Naive thymus-derived CD4-positive, alpha-beta T cell (primary cell): ENCODE data around the gene DOCK8. TPM values are rescaled to one million over a fixed set of nuclear protein-coding genes. Genes with fewer than 3 reads are reported as not detected.

Source experiments
- ATAC-seq: fragments of 150-1000 bp; cut with Tn5 transposase; 2 replicates; pipeline ENCODE4 v1.10.0; 2021; ENCODE audit warnings: mild to moderate bottlenecking, moderate library complexity
- CTCF ChIA-PET: fragments of 350-600 bp; sonication (Branson Sonifier 250); formaldehyde crosslinking; loops from one replicate; lab custom pipeline; 2021; ENCODE audit warnings: antibody characterized with exemption; lab: Charles Lee
- POLR2A ChIA-PET: fragments of 350-600 bp; sonication (Branson Sonifier 250); formaldehyde crosslinking; loops from one replicate; lab custom pipeline; 2021; ENCODE audit warnings: antibody characterized with exemption, inconsistent platforms; lab: Charles Lee
- DNase-seq, 9 donors: peaks; one replicate each; pipeline versions ENCODE4 v3.0.0 to v3.0.0-alpha.2; 2020 to 2022; ENCODE audit warnings: mixed read lengths in 1 of 9
- H3K27ac ChIP-seq: one replicate; pipeline ENCODE4 v1.7.0; 2013; ENCODE audit warnings: mild to moderate bottlenecking, low read depth, low read length, moderate library complexity
- H3K27me3 ChIP-seq, 2 donors: one replicate each; pipeline ENCODE4 v1.7.0; 2013; ENCODE audit warnings: low read length in 2 of 2, mild to moderate bottlenecking in 2 of 2, moderate library complexity in 2 of 2; ENCODE audit not compliant: control insufficient read depth in 2 of 2, insufficient read depth in 2 of 2
- H3K36me3 ChIP-seq, 3 experiments: 1 replicate in 2 of 3; 2 replicates in 1 of 3; pipeline ENCODE4 v1.7.0; 2013; ENCODE audit warnings: low read length in 3 of 3, mild to moderate bottlenecking in 3 of 3, moderate library complexity in 1 of 3; ENCODE audit not compliant: insufficient read depth in 3 of 3, control insufficient read depth in 2 of 3
- H3K4me1 ChIP-seq, 2 donors: one replicate each; pipeline ENCODE4 v1.7.0; 2013; ENCODE audit warnings: low read length in 2 of 2, mild to moderate bottlenecking in 2 of 2, moderate library complexity in 1 of 2; ENCODE audit not compliant: control insufficient read depth in 2 of 2, insufficient read depth in 2 of 2
- H3K4me3 ChIP-seq: 2 replicates; pipeline ENCODE4 v1.7.0; 2013; ENCODE audit warnings: mild to moderate bottlenecking, low read length
- H3K9me3 ChIP-seq, 3 experiments: 1 replicate in 2 of 3; 2 replicates in 1 of 3; pipeline ENCODE4 v1.7.0; 2013; ENCODE audit warnings: low read length in 3 of 3; ENCODE audit not compliant: control insufficient read depth in 2 of 3
- H3K27ac Mint-ChIP-seq, 9 donors: one replicate each; pipeline ENCODE4 v1.8.0; 2020 to 2022; ENCODE audit warnings: mixed read lengths in 9 of 9, mild to moderate bottlenecking in 8 of 9, moderate library complexity in 5 of 9, inconsistent platforms in 2 of 9
- H3K27me3 Mint-ChIP-seq, 5 donors: one replicate each; pipeline ENCODE4 v1.8.0; 2021 to 2022; ENCODE audit warnings: mixed read lengths in 5 of 5, mild to moderate bottlenecking in 1 of 5
- H3K36me3 Mint-ChIP-seq, 5 donors: one replicate each; pipeline ENCODE4 v1.8.0; 2020 to 2022; ENCODE audit warnings: mixed read lengths in 5 of 5, mild to moderate bottlenecking in 3 of 5, inconsistent platforms in 1 of 5
- H3K4me1 Mint-ChIP-seq, 7 donors: one replicate each; pipeline ENCODE4 v1.8.0; 2020 to 2022; ENCODE audit warnings: mixed read lengths in 7 of 7, mild to moderate bottlenecking in 3 of 7, inconsistent platforms in 1 of 7
- H3K4me3 Mint-ChIP-seq, 10 donors: one replicate each; pipeline ENCODE4 v1.8.0; 2020 to 2022; ENCODE audit warnings: mild to moderate bottlenecking in 10 of 10, mixed read lengths in 10 of 10, moderate library complexity in 6 of 10, inconsistent platforms in 2 of 10
- H3K9me3 Mint-ChIP-seq, 11 donors: one replicate each; pipeline ENCODE4 v1.8.0; 2020 to 2022; ENCODE audit warnings: mixed read lengths in 11 of 11, mild to moderate bottlenecking in 4 of 11, inconsistent platforms in 1 of 11, moderate library complexity in 1 of 11
- intact Hi-C, 2 donors: fragments of 100-400 bp; cut with micrococcal nuclease; formaldehyde crosslinking; loops; one replicate each; pipeline ENCODE4 v1.15.1; 2023
- polyA plus RNA-seq, 2 donors: library from polyadenylated mRNA; unstranded; fragments of 300-500 nt; fragmentation: Illumina TruSeq; gene quantifications; one replicate each; pipeline ENCODE4 v1.2.3, GENCODE V29; 2021
- total RNA-seq, 6 experiments: library from RNA in 5 of 6; stranded (reverse) in 5 of 6; gene quantifications; 1 replicate in 5 of 6; 2 replicates in 1 of 6; pipeline ENCODE4 v1.2.3 and lab custom pipeline; 2021 to 2026

DOCK8 gene
- total and polyA plus RNA-seq, 7 experiments from 2014 or later, result 47.7 to 294 (median 225) TPM

GRCh38 chr9:311841-312240, 97.2 kb downstream of the DOCK8 start:
- Histone ChIP-seq H3K36me3 (peaks cover 15 to 82% (median 49%) of the 10 kb centered on the region in 3 experiments), H3K9me3 (no peaks in the 10 kb centered on the region)
- H3K27ac Mint-ChIP-seq, result peak overlapping the region in 1 of 9 donors; percentile 20

GRCh38 chr9:312596-313320, 98.1 kb downstream of the DOCK8 start:
- Histone ChIP-seq H3K27ac (no peak overlapping the region), H3K36me3 (peaks cover 22 to 82% (median 50%) of the 10 kb centered on the region in 3 experiments), H3K9me3 (no peaks in the 10 kb centered on the region), H3K27me3 (no peaks in the 10 kb centered on the region), H3K4me3 (no peak overlapping the region), H3K4me1 (no peaks in the 10 kb centered on the region)
- ATAC-seq (no peak), DNase-seq (no peak)
- peaks cover 5 to 57% (median 14%) of the 10 kb centered on the region in 5 donors for H3K36me3 Mint-ChIP-seq
- no peaks in the 10 kb centered on the region for H3K27me3 Mint-ChIP-seq
- peaks cover 0 to 9% (median 2%) of the 10 kb centered on the region in 7 donors for H3K4me1 Mint-ChIP-seq
- H3K9me3 Mint-ChIP-seq, result no peaks in the 10 kb centered on the region
- H3K4me3 Mint-ChIP-seq, result no peak overlapping the region
- CTCF ChIA-PET, result no interaction called here
- POLR2A ChIA-PET, result interaction anchor here (0.7 kb wide), 1 partner anchor 78 kb away, joined by 3 read pairs; no protein-coding TSS in a partner anchor
- intact Hi-C loops, result no loop called here
- peak overlapping the region in 2 of 9 donors; percentile 20 to 43 for H3K27ac Mint-ChIP-seq

More at GRCh38 chr9:311841-312240, 97.2 kb downstream of the DOCK8 start:
- Mint-ChIP-seq H3K36me3 (peaks cover 5 to 53% (median 12%) of the 10 kb centered on the region in 5 donors), H3K9me3 (no peaks in the 10 kb centered on the region), H3K4me3 (no peak overlapping the region), H3K4me1 (peaks cover 0 to 13% (median 4%) of the 10 kb centered on the region in 7 donors), H3K27me3 (no peaks in the 10 kb centered on the region)
- no peak for ATAC-seq
- ChIA-PET POLR2A (no interaction called here), CTCF (no interaction called here)
- Histone ChIP-seq H3K27me3 (no peaks in the 10 kb centered on the region), H3K27ac (no peak overlapping the region), H3K4me3 (no peak overlapping the region), H3K4me1 (no peaks in the 10 kb centered on the region)
- intact Hi-C loops, result no loop called here
- no peak for DNase-seq

GRCh38 chr9:316382-316965, 101.8 kb downstream of the DOCK8 start:
- H3K9me3 ChIP-seq, result no peaks in the 10 kb centered on the region
- no peaks in the 10 kb centered on the region for H3K27me3 ChIP-seq
- ChIA-PET POLR2A (no interaction called here), CTCF (interaction anchor here (0.7 kb wide), 2 partner anchors 21 to 102 kb away, joined by 3 to 4 read pairs; no protein-coding TSS in a partner anchor)
- DNase-seq (no peak), ATAC-seq (no peak)
- H3K27ac ChIP-seq, result no peak overlapping the region
- peaks cover 5 to 68% (median 20%) of the 10 kb centered on the region in 5 donors for H3K36me3 Mint-ChIP-seq
- H3K4me1 Mint-ChIP-seq, result peaks cover 0 to 7% (median 0%) of the 10 kb centered on the region in 7 donors
- no peak overlapping the region for H3K4me3 ChIP-seq
- H3K36me3 ChIP-seq, result peaks cover 30 to 81% (median 60%) of the 10 kb centered on the region in 3 experiments
- no peak overlapping the region for H3K4me3 Mint-ChIP-seq
- H3K9me3 Mint-ChIP-seq, result no peaks in the 10 kb centered on the region
- intact Hi-C loops, result no loop called here
- H3K4me1 ChIP-seq, result no peaks in the 10 kb centered on the region
- no peaks in the 10 kb centered on the region for H3K27me3 Mint-ChIP-seq
- peak overlapping the region in 5 of 9 donors; percentile 3 to 62 (median 13) for H3K27ac Mint-ChIP-seq

- H3K36me3 Mint-ChIP-seq, result peaks cover 3 to 52% (median 23%) of the 10 kb centered on the region in 5 donors
- Histone ChIP-seq H3K36me3 (peaks cover 15 to 64% (median 44%) of the 10 kb centered on the region in 3 experiments), H3K27me3 (no peaks in the 10 kb centered on the region), H3K4me3 (no peak overlapping the region), H3K27ac (no peak overlapping the region), H3K4me1 (no peaks in the 10 kb centered on the region), H3K9me3 (no peaks in the 10 kb centered on the region)
- ChIA-PET CTCF (no interaction called here), POLR2A (interaction anchor here (1.7 kb wide), 1 partner anchor 12 kb away, joined by 8 read pairs; no protein-coding TSS in a partner anchor)
- ATAC-seq (no peak), DNase-seq (no peak)
- H3K4me3 Mint-ChIP-seq, result no peak overlapping the region
- H3K4me1 Mint-ChIP-seq, result peaks cover 0 to 7% (median 0%) of the 10 kb centered on the region in 7 donors
- H3K27me3 Mint-ChIP-seq, result no peaks in the 10 kb centered on the region
- no peaks in the 10 kb centered on the region for H3K9me3 Mint-ChIP-seq
- intact Hi-C loops, result no loop called here
- peak overlapping the region in 1 of 9 donors; percentile 8 for H3K27ac Mint-ChIP-seq
Observed at GRCh38 chr9:318646-319045, 104.0 kb downstream of the DOCK8 start.

GRCh38 chr9:324971-325370, 110.3 kb downstream of the DOCK8 start:
- Histone ChIP-seq H3K9me3 (no peaks in the 10 kb centered on the region), H3K27me3 (no peaks in the 10 kb centered on the region), H3K4me1 (no peaks in the 10 kb centered on the region), H3K27ac (no peak overlapping the region), H3K4me3 (no peak overlapping the region), H3K36me3 (peaks cover 17 to 59% (median 18%) of the 10 kb centered on the region in 3 experiments)
- no peaks in the 10 kb centered on the region for H3K27me3 Mint-ChIP-seq
- ATAC-seq (no peak), DNase-seq (no peak)
- H3K36me3 Mint-ChIP-seq, result peaks cover 12 to 43% (median 18%) of the 10 kb centered on the region in 5 donors
- intact Hi-C loops, result no loop called here
- no peak overlapping the region for H3K4me3 Mint-ChIP-seq
- CTCF ChIA-PET, result no interaction called here
- H3K9me3 Mint-ChIP-seq, result no peaks in the 10 kb centered on the region
- H3K4me1 Mint-ChIP-seq, result peaks cover 0 to 9% (median 1%) of the 10 kb centered on the region in 7 donors
- POLR2A ChIA-PET, result no interaction called here
- H3K27ac Mint-ChIP-seq, result peak overlapping the region in 4 of 9 donors; percentile 7 to 81 (median 45)

- Mint-ChIP-seq H3K36me3 (peaks cover 17 to 55% (median 29%) of the 10 kb centered on the region in 5 donors), H3K9me3 (no peaks in the 10 kb centered on the region)
- POLR2A ChIA-PET, result no interaction called here
Observed at GRCh38 chr9:326667-327066, 112.0 kb downstream of the DOCK8 start.

More at GRCh38 chr9:326667-327066, 112.0 kb downstream of the DOCK8 start:
- Mint-ChIP-seq H3K4me1 (peaks cover 1 to 23% (median 6%) of the 10 kb centered on the region in 7 donors), H3K27me3 (no peaks in the 10 kb centered on the region), H3K27ac (peak overlapping the region in 5 of 9 donors; percentile 11 to 77 (median 55)), H3K4me3 (no peak overlapping the region)
- DNase-seq, result no peak
- H3K4me3 ChIP-seq, result no peak overlapping the region
- H3K4me1 ChIP-seq, result no peaks in the 10 kb centered on the region
- H3K36me3 ChIP-seq, result peaks cover 24 to 71% (median 29%) of the 10 kb centered on the region in 3 experiments
- ATAC-seq, result no peak
- intact Hi-C loops, result no loop called here
- CTCF ChIA-PET, result no interaction called here
- no peaks in the 10 kb centered on the region for H3K27me3 ChIP-seq
- no peaks in the 10 kb centered on the region for H3K9me3 ChIP-seq
- no peak overlapping the region for H3K27ac ChIP-seq
